ENCODE results near the gene DOCK2.
"Not testable (repeated sequence)": the region's sequence is repeated elsewhere in the genome, so short reads cannot be mapped to it uniquely, and the experiment has no call there.

Gene DOCK2

DNA sequence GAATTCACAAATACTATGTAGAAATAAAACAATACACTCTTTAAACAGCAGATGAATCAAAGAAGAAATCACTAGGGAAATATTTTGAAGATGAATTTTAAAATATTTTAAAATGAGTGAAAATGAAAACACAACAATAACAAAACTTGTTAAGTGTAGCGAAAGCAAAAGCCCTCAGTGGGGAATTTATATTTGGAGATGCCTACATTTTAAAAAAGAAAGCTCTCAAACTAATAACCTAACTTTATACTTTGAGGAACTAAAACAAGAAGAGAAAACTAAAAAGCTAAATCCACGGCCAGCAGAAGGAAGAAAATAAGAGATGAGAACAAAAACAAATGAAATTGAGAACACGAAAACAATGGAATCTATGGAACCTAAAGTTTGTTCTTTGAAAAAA is 30.8 kb upstream of the DOCK2 start:
- no peak for DNase-seq (ENCODE audit: low read depth)
- TF ChIP-seq, protein P1, sequence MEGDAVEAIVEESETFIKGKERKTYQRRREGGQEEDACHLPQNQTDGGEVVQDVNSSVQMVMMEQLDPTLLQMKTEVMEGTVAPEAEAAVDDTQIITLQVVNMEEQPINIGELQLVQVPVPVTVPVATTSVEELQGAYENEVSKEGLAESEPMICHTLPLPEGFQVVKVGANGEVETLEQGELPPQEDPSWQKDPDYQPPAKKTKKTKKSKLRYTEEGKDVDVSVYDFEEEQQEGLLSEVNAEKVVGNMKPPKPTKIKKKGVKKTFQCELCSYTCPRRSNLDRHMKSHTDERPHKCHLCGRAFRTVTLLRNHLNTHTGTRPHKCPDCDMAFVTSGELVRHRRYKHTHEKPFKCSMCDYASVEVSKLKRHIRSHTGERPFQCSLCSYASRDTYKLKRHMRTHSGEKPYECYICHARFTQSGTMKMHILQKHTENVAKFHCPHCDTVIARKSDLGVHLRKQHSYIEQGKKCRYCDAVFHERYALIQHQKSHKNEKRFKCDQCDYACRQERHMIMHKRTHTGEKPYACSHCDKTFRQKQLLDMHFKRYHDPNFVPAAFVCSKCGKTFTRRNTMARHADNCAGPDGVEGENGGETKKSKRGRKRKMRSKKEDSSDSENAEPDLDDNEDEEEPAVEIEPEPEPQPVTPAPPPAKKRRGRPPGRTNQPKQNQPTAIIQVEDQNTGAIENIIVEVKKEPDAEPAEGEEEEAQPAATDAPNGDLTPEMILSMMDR (conservative IDR thresholded peaks at IDR 0.05; ENCODE audit: low read length), result no peak
- no peak overlapping the region for H3K4me3 ChIP-seq (ENCODE audit: low read length)

DNA sequence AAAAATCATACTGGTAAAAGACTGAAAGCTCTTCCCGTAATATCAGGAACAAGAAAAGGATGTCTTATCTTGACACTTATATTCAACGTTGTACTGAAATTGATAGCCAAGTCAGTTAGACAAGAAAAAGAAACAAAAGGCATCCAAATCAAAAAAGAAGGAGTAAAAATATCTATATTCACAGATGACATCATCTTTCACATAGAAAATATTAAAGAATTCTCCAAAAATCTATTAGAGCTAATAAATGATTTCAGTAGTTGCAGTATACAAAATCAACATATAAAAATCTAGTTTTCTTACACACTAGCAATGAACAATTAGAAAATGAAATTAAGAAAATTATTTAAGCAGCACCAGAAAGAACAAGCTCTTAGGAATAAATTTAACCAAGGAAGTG is 29.2 kb upstream of the DOCK2 start:
- DNase-seq (ENCODE audit: low read depth), result no peak
- TF ChIP-seq, protein P1 (conservative IDR thresholded peaks at IDR 0.05; ENCODE audit: low read length), result no peak
- H3K4me3 ChIP-seq (ENCODE audit: low read length), result no peak overlapping the region

DNA sequence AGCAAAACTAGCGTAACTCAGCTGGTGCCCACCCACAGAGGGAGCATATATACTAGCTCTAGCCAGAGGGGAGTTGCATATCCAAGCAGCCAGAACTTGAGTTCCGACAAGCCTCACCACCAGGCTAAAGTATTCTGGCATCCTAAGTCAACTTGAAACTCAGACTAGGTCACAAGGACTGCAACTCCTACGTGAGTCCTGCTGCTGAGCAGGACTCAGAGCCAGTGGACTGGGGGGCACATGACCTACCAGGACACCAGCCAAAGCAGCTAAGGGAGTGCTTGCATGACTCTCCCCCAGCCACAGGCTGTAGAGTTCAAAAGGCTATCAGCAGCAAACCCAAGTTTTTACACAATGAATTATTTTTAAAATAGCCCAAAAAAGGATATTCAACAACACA is 27.4 kb upstream of the DOCK2 start:
- H3K4me3 ChIP-seq (ENCODE audit: low read length), result no peak overlapping the region
- DNase-seq (ENCODE audit: low read depth), result no peak
- TF ChIP-seq, protein P1 (conservative IDR thresholded peaks at IDR 0.05; ENCODE audit: low read length), result no peak

DNA sequence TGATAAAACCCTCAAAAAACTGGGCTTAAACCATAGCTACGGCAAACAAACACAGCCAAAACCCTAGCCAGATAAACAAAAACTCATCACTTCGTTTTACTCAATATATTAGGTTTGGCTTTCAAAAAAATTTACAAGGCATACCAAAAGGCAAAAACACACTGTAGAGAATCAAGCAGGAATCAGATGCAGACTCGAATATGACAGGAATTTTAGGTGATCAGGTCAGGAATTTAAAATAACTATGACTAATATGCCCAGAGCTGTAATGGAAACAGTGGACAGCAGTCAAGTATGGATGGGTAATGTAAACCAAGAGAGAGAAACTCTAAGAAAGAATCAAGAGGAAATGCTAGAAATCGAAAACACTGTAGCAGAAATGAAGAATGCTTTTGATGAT is 26.5 kb upstream of the DOCK2 start:
- H3K4me3 ChIP-seq (ENCODE audit: low read length), result no peak overlapping the region
- TF ChIP-seq, protein P1 (conservative IDR thresholded peaks at IDR 0.05; ENCODE audit: low read length), result no peak
- DNase-seq (ENCODE audit: low read depth), result no peak

DNA sequence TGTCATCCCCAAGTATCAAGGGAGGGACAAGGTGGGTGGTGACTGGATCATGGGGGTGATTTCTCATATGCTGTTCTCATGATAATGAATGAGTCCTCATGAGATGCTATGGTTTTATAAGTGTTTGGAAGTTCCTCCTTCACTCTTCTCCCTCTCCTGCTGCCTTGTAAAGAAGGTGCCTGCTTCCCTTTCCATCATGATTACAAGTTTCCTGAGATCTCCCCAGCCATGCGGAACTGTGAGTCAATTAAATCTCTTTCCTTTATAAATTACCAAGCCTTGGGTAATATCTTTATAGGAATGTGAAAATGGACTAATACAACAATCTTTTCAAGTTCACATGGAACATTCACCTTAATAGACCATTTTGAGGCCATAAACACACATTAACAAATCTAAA is 21.5 kb upstream of the DOCK2 start:
- H3K4me3 ChIP-seq (ENCODE audit: low read length), result no peak overlapping the region
- TF ChIP-seq, protein P1 (conservative IDR thresholded peaks at IDR 0.05; ENCODE audit: low read length), result no peak
- DNase-seq (ENCODE audit: low read depth), result no peak

DNA sequence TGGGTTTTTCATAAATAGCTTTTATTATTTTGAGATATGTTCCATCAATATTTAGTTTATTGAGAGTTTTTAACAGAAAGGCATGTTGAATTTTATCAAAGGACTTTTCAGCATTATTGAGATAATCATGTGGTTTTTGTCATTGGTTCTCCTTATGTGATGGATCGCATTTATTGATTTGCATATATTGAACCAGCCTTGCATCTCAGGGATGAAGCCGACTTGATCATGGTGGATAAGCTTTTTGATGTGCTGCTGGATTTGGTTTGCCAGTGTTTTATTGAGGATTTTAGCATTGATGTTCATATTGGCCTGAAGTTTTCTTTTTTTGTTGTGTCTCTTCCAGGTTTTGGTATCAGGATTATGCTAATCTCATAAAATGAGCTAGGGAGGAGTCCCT is 12.8 kb upstream of the DOCK2 start:
- H3K4me3 ChIP-seq (ENCODE audit: low read length); DNase-seq (ENCODE audit: low read depth): not testable (repeated sequence)

DNA sequence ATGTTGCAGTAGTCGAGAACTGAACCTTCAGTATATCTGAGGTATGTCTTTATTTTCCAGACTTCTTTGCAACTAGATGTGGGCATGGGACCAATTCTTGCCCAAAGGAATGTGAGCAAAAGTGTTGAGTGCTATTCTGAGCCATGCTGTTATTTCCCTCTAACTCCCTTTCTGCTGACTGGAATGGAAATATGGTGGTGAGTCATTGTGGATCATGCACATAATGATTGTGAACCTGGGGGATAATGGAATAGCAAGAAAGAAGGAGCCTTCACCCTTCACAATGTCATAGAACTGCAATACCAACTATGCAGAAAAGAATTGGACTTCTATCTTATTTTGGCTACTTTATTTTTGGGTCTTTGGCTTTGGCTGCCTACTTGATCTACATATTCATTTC is 10.3 kb upstream of the DOCK2 start:
- TF ChIP-seq, protein P1 (conservative IDR thresholded peaks at IDR 0.05; ENCODE audit: low read length), result no peak
- H3K4me3 ChIP-seq (ENCODE audit: low read length), result no peak overlapping the region
- DNase-seq (ENCODE audit: low read depth), result peak; percentile 97

DNA sequence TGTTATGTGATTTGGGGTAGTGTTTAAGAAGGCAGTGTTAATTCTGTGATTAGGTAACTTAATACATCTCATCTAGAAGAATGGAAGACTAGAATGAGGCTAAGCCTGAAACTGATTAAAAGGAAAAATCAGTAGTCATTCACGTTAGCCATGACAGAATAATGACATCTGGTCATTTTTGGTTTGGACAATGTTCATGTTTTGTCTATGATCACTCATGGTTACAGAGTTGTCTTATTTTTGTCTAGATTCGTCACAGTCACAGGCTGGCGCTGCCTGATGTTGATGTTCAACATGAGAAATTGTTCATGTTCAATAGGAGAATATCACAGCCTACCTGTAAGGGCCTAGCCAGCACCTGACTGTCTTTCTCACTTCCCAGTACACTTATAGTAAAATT is 9.5 kb upstream of the DOCK2 start:
- H3K4me3 ChIP-seq (ENCODE audit: low read length), result no peak overlapping the region
- DNase-seq (ENCODE audit: low read depth), result peak; percentile 76

More for the DNA sequence above, 9.5 kb upstream of the DOCK2 start:
- TF ChIP-seq, protein P1 (conservative IDR thresholded peaks at IDR 0.05; ENCODE audit: low read length), result no peak

All from AG10803 (cell line).